Measurements from ENCODE around the gene BMP6.
"Not testable (repeated sequence)": the region's sequence is repeated elsewhere in the genome, so short reads cannot be mapped to it uniquely, and the experiment has no call there.

The BMP6 gene

DNA sequence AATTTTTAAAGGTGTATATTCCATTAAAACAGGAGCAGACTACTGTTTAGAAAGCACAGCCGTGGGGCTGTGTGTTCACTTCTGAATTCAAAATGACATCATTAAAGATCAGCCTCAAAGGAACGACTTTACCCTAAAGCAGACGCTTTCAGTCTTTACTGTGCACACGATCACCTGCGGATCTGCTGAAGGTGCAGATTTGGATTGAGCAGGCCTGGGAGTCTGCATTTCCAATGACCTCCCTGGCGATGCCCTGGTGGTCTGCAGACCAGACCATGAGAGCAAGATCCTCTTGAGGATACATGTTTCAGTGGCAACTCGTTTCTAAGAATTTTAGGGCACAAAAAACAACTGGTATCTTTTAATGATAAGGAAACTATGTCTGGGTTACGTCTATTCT, 157.5 kb downstream of the BMP6 start:
- no peak for DNase-seq (ENCODE audit: low read depth in 2 of 2)

GRCh38 chr6:7886132-7886531, 160.2 kb downstream of the BMP6 start:
- DNase-seq (ENCODE audit: low read depth in 2 of 2), result no peak

GRCh38 chr6:7887278-7887991, 161.5 kb downstream of the BMP6 start:
- DNase-seq (ENCODE audit: low read depth in 2 of 2), result no peak

- no peak for DNase-seq (ENCODE audit: low read depth in 2 of 2)
Measured at GRCh38 chr6:7888587-7889357, 162.9 kb downstream of the BMP6 start.

GRCh38 chr6:7891078-7891872, 165.4 kb downstream of the BMP6 start:
- no peak for DNase-seq (ENCODE audit: low read depth in 2 of 2)

DNA sequence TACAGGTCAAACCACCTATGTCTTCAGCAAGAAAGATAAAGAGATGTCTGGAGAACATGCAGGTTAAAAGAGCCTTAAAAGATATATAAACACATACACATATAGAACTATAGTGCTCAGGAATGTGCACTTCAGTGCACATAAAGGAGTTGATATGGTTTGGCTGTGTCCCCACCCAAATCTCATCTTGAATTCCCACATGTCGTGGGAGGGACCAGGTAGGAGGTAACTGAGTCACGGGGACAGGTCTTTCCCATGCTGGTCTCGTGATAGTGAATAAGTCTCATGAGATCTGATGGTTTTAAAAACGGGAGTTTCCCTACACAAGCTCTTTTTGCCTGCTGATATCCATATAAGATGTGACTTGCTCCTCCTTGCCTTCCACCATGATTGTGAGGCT, 166.5 kb downstream of the BMP6 start:
- not testable (repeated sequence) for DNase-seq (ENCODE audit: low read depth in 2 of 2)

- no peak for DNase-seq (ENCODE audit: low read depth in 2 of 2)
Measured at GRCh38 chr6:7893342-7893741, 167.4 kb downstream of the BMP6 start.

- DNase-seq (ENCODE audit: low read depth in 2 of 2), result no peak
Measured at GRCh38 chr6:7894262-7895124, 168.6 kb downstream of the BMP6 start.

- no peak for DNase-seq (ENCODE audit: low read depth in 2 of 2)
Measured at GRCh38 chr6:7895125-7895423, 169.2 kb downstream of the BMP6 start.

DNA sequence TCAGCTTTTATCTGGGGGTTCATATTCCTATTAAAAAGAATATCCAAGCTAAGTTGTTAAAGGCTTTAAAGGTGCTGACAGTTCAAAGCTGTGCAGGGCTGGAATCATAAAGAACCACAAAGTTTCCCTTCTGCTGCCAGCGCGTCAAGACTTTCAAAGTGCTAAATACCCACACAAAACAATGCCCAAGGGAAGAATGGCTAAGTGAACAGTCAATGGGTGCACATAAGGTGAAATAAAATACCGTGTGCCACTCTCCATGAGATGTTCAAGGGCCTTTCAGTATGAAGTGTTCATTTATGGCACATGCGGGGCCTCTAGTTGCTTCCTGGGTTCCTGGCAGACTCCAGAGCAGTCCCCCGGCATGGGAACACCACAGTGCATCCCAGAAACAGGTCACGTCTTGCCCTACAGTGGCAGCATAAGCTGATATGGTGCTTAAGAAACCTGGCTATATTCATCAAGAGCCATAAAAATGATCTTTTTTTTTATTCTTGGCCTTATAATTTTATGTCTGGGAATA, 170.6 kb downstream of the BMP6 start:
- DNase-seq (ENCODE audit: low read depth in 2 of 2), result no peak

DNA sequence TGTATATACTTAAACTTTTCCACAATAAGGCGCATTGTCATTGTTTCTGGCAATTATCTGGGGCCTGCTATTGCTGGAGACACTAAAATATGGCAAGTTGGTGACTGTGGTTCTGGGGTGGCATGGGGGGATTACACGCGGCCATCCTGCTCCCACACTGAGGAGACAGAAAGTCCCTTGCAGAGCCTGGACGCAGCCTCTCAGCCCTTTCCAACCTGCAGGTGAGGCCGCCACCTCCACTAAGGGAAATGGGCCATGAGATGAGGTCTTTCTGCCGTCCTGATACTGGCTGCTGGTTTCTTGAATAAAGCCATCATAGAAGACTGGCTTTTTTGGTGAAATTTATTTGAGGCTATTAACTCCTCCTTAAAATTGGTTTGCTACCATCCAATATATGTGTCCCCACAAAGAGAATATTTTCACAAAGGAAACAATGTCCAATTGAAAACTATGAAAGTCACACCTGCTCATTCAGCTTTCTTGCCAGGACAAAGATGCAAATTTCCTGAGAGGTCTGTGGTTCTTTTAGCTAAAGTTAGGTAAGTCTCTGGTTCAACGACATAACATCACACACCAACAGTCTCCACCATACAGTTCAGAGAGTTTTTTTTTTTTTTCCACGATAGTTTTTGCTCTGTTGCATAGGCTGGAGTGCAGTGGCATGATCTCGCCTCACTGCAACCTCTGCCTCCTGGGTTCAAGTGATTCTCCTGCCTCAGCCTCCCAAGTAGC, 171.7 kb downstream of the BMP6 start:
- DNase-seq (ENCODE audit: low read depth in 2 of 2), result no peak

DNA sequence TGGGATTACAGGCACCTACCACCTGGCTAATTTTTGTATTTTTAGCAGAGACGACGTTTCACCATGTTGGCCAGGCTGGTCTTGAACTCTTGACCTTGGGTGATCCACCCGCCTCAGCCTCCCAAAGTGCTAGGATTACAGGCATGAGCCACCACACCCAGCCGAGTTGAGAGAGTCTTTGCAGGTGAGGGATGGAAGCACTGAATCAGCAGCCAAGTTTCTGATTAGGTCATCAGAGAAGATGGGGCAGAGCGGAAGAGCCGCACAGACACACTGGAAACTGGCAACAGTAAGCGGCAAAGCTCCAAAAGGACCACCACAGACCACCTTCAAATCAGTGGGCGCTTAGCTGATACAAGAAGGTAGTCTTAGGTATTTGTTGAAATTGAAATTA, 172.3 kb downstream of the BMP6 start:
- DNase-seq (ENCODE audit: low read depth in 2 of 2), result not testable (repeated sequence)

GRCh38 chr6:7899101-7899888, 173.4 kb downstream of the BMP6 start:
- DNase-seq (ENCODE audit: low read depth in 2 of 2), result no peak

- no peak for DNase-seq (ENCODE audit: low read depth in 2 of 2)
Measured at GRCh38 chr6:7899889-7900213, 174.0 kb downstream of the BMP6 start.

DNA sequence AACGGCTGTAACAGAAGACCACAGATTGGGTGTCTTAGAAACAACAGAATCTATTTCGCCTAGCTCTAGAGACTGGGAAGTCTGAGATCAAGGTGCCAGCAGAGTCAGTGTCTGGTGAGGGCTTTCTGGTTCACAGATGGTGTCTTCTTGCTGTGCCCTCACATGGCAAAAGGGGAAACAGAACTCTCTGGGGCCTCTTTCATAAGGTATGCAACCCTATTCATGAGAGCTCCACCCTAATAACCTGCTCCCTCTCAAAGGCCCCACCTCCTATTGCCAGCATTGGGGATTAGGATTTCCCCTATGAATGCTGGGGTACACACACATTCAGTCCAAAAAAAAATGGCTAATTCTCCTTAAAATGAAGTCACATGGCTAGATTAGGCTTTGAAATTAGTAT, 174.7 kb downstream of the BMP6 start:
- no peak for DNase-seq (ENCODE audit: low read depth in 2 of 2)

DNA sequence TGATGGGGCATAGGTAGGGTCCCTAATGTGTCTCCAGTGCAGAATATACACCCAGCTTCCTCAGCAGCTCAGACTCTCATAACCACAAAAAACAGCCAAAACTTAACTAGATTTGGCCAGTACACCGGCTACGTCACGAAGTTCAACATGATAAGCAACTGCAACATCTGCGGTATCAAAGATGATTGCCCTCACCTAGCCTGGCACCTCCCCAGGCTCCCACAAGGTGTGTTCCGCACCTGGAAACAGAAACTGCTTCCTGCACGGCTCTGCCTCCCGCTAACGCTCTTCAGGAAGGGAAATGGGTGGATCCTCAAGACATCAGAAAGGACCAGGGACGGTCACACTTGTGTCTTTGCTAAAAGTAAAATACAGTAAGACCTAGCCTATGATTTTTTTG, 175.2 kb downstream of the BMP6 start:
- DNase-seq (ENCODE audit: low read depth in 2 of 2), result no peak

DNA sequence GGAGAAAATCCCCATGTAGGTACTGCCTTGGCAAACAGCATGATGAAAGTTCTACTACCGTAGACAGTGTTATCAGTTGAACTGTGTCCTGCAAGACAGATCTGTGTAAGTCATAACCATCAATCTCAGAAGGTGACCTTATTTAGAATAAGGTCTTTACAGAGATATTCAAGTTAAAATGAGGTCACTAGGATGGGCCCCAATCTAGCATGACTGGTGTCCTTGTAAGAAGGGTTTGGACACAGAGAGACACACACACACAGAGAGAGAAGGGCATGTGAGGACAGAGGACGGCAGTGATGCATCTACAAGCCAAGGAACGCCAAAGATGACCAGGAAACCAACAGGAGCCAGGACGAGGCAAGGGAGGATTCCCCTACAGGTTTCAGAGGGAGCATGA, 175.9 kb downstream of the BMP6 start:
- DNase-seq (ENCODE audit: low read depth in 2 of 2), result no peak

- no peak for DNase-seq (ENCODE audit: low read depth in 2 of 2)
Measured at GRCh38 chr6:7902221-7902620, 176.3 kb downstream of the BMP6 start.

DNA sequence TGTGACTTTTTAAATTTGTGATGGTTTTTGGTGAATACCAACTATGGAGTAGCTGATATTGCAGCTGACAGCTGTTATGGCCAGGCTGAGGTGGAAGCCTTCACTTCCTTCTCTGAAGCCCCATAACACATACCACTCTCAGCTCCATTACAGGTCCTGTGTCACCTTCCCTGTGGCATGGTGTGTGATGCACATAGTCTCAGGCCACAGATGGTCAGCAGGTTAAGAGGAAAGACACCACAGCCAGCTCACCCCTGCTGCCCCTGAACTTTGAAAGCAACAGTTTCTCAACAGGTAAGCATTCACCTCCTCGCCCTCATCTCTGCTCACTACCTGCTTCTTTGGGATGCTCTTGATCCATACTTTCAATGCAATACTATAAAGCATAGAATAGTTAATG, 177.0 kb downstream of the BMP6 start:
- DNase-seq (ENCODE audit: low read depth in 2 of 2), result no peak

- no peak for DNase-seq (ENCODE audit: low read depth in 2 of 2)
Measured at GRCh38 chr6:7903673-7904072, 177.8 kb downstream of the BMP6 start.
